Hepatocyte (in vitro differentiated cells): ENCODE results near the gene HYAL2. TPM values are rescaled to one million over a fixed set of nuclear protein-coding genes. Genes with fewer than 3 reads are reported as not detected.
A peak's percentile ranks its signal among the peaks of the same experiment; 100 is the strongest.

Experiments
- DNase-seq: peaks from one replicate; pipeline ENCODE4 v3.0.0-alpha.2; 2016; ENCODE audit warnings: low spot score
- H2AFZ ChIP-seq: fragments of 200-600 bp; sonication (generic); 2 replicates; pipeline ENCODE4 v1.6.0; 2016; ENCODE audit warnings: antibody characterized with exemption, mild to moderate bottlenecking
- H3K27ac ChIP-seq: fragments of 200-600 bp; sonication (generic); 2 replicates; pipeline ENCODE4 v1.5.1; 2016; ENCODE audit warnings: mild to moderate bottlenecking
- H3K27me3 ChIP-seq: fragments of 200-600 bp; sonication (generic); 2 replicates; pipeline ENCODE4 v1.6.1; 2016
- H3K36me3 ChIP-seq: fragments of 200-600 bp; sonication (generic); replicated peaks from 2 replicates; pipeline ENCODE4 v1.5.1; 2016; ENCODE audit warnings: low read depth; ENCODE audit not compliant: insufficient read depth
- H3K4me1 ChIP-seq: fragments of 200-600 bp; sonication (generic); 2 replicates; pipeline ENCODE4 v1.5.1; 2016; ENCODE audit warnings: mild to moderate bottlenecking, moderate library complexity; ENCODE audit not compliant: insufficient read depth
- H3K4me2 ChIP-seq: fragments of 200-600 bp; sonication (generic); 2 replicates; pipeline ENCODE4 v1.6.0; 2016
- H3K4me3 ChIP-seq: fragments of 200-600 bp; sonication (generic); 2 replicates; pipeline ENCODE4 v1.5.1; 2016; ENCODE audit warnings: mild to moderate bottlenecking
- H3K79me2 ChIP-seq: fragments of 200-600 bp; sonication (generic); 2 replicates; pipeline ENCODE4 v1.6.0; 2017; ENCODE audit warnings: mild to moderate bottlenecking
- H3K9me2 ChIP-seq: fragments of 200-600 bp; sonication (generic); replicated peaks from 2 replicates; pipeline ENCODE4 v1.6.0; 2017; ENCODE audit warnings: mild to moderate bottlenecking; ENCODE audit not compliant: insufficient read depth
- H3K9me3 ChIP-seq: fragments of 200-600 bp; sonication (generic); 2 replicates; pipeline ENCODE4 v1.5.1; 2016; ENCODE audit warnings: low read depth, mild to moderate bottlenecking
- H4K20me1 ChIP-seq: fragments of 200-600 bp; sonication (generic); 2 replicates; pipeline ENCODE4 v1.6.0; 2016; ENCODE audit warnings: mild to moderate bottlenecking; ENCODE audit not compliant: insufficient read depth, poor library complexity, severe bottlenecking
- EZH2 ChIP-seq: fragments of 200-600 bp; sonication (generic); IDR thresholded peaks from 2 replicates; pipeline ENCODE4 v1.6.1; 2016; ENCODE audit warnings: antibody characterized with exemption, mild to moderate bottlenecking, borderline replicate concordance
- EZH2phosphoT487 ChIP-seq: fragments of 200-600 bp; sonication (generic); IDR thresholded peaks from one replicate; pipeline ENCODE4 v1.6.1; 2018; ENCODE audit warnings: antibody characterized with exemption, mild to moderate bottlenecking, low read depth, moderate library complexity; ENCODE audit not compliant: unreplicated experiment, severe bottlenecking
- WGBS: methylation state at CpG from one replicate; pipeline ENCODE4 v1.1.6; 2016; ENCODE audit warnings: low lambda C conversion rate; ENCODE audit errors: missing lambda C conversion rate; 5-methylcytosine and 5-hydroxymethylcytosine counted together
- polyA plus RNA-seq: library from polyadenylated mRNA; unstranded; fragments of >200 nt; fragmentation: Nextera tagmentation; extraction: Ambion mirVana; gene quantifications from 2 replicates; pipeline ENCODE4 v1.2.1, GENCODE V29; 2016
- total RNA-seq: library from RNA; depleted of rRNA; stranded (reverse); fragments of >200 nt; gene quantifications from 2 replicates; pipeline ENCODE4 v1.2.3, GENCODE V29; 2014
- TF ChIP-seq, protein P1 (sequence below): fragments of 200-600 bp; sonication (generic); IDR thresholded peaks from 2 replicates; pipeline ENCODE4 v1.5.1; 2016; ENCODE audit warnings: antibody characterized with exemption, mild to moderate bottlenecking; ENCODE audit not compliant: poor library complexity

Gene HYAL2
- total and polyA plus RNA-seq, 2 experiments from 2014 or later: 75.4 to 125 TPM

DNA sequence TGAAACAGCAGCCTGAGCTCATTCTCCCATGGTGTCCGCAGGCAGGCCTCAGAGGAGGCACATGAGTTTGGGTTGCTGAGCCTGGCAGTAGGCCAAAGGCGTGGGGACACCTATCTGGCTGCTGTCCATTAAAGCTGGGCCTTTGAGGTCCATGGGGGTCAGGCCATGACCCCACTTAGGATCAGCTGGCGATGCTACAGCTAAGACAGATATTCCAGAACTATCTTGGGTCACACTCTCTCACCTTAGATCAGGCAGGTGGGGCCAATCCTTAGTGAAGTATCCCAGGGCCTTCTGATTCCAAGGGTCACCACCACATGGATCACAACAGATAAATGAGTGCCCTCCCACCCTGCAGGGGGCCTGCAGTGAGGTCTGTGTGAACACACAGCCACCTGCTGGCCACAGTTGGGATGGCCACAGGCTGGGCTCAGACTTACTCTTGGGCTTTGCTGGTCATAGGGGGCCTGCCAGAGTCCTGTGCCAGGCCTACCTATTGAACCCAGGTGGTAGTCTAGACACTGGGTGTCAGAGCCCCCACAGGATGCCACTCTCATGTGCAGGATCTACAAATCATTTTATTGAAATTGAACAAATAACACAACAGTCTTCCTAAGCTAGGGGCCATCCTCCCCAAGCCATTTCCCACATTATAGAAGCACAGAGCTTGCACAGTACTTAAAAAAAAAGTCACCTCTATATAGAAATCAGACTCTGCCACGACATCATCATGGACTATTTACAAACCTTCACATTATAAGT, 2.0 kb upstream of the HYAL2 start:
- H3K27ac ChIP-seq: peak overlapping the region; percentile 100
- WGBS: 78% methylated on average over 4 of the region's 4 CpGs

DNA sequence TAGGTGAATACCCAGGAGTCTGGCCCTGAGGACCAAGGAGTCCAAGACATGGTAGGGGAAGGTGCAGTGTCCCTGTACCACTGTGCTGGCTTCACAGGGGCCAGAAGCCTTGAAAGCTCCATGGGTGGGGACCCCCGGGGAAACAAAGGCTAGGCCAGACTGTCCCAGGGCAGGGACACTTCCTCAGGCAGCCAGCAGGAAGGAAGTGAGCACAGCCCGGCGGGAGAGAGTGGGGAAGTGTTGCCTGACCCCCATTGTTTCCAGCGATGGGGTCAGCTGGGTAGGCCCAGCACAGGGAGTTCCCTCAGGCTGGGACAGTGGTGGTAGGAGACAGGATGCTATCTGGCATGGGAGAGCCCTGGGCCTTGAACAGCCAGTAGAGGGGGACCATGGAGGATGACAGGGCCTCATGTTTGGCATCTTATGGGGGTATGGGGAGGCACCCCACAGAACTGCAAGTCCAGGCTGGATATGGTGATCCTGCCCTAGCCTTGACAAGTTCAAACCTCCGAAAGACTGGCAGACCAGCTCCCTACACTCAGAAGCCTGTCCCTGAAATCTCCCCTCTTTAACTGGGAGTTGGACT, 1.2 kb upstream of the HYAL2 start:
- H3K36me3 ChIP-seq: no peaks in the 10 kb centered on the region
- peaks cover 2% of the 10 kb centered on the region for H4K20me1 ChIP-seq
- H3K4me2 ChIP-seq: no peak overlapping the region
- no peak overlapping the region for H2AFZ ChIP-seq
- peaks cover 41% of the 10 kb centered on the region for H3K4me1 ChIP-seq
- H3K9me3 ChIP-seq: no peaks in the 10 kb centered on the region
- DNase-seq: no peak
- H3K9me2 ChIP-seq: no peaks in the 10 kb centered on the region
- no peaks in the 10 kb centered on the region for H3K27me3 ChIP-seq
- peaks cover 41% of the 10 kb centered on the region for H3K79me2 ChIP-seq
- 86% methylated on average over 5 of the region's 5 CpGs for WGBS
- peak overlapping the region; percentile 100 for H3K27ac ChIP-seq
- H3K4me3 ChIP-seq: no peak overlapping the region
- TF ChIP-seq EZH2phosphoT487 (no peak), EZH2 (no peak)
- TF ChIP-seq, protein P1, sequence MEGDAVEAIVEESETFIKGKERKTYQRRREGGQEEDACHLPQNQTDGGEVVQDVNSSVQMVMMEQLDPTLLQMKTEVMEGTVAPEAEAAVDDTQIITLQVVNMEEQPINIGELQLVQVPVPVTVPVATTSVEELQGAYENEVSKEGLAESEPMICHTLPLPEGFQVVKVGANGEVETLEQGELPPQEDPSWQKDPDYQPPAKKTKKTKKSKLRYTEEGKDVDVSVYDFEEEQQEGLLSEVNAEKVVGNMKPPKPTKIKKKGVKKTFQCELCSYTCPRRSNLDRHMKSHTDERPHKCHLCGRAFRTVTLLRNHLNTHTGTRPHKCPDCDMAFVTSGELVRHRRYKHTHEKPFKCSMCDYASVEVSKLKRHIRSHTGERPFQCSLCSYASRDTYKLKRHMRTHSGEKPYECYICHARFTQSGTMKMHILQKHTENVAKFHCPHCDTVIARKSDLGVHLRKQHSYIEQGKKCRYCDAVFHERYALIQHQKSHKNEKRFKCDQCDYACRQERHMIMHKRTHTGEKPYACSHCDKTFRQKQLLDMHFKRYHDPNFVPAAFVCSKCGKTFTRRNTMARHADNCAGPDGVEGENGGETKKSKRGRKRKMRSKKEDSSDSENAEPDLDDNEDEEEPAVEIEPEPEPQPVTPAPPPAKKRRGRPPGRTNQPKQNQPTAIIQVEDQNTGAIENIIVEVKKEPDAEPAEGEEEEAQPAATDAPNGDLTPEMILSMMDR: no peak

More for the DNA sequence above, 2.0 kb upstream of the HYAL2 start:
- H3K9me2 ChIP-seq: no peaks in the 10 kb centered on the region
- no peaks in the 10 kb centered on the region for H3K36me3 ChIP-seq
- no peak overlapping the region for H3K4me2 ChIP-seq
- no peak for TF ChIP-seq EZH2phosphoT487
- TF ChIP-seq, protein P1: peak; percentile 74
- peaks cover 33% of the 10 kb centered on the region for H3K4me1 ChIP-seq
- no peak overlapping the region for H3K4me3 ChIP-seq
- DNase-seq: peak; percentile 84
- H3K9me3 ChIP-seq: no peaks in the 10 kb centered on the region
- peaks cover 2% of the 10 kb centered on the region for H4K20me1 ChIP-seq
- no peaks in the 10 kb centered on the region for H3K27me3 ChIP-seq
- H3K79me2 ChIP-seq: peaks cover 33% of the 10 kb centered on the region
- H2AFZ ChIP-seq: no peak overlapping the region

DNA sequence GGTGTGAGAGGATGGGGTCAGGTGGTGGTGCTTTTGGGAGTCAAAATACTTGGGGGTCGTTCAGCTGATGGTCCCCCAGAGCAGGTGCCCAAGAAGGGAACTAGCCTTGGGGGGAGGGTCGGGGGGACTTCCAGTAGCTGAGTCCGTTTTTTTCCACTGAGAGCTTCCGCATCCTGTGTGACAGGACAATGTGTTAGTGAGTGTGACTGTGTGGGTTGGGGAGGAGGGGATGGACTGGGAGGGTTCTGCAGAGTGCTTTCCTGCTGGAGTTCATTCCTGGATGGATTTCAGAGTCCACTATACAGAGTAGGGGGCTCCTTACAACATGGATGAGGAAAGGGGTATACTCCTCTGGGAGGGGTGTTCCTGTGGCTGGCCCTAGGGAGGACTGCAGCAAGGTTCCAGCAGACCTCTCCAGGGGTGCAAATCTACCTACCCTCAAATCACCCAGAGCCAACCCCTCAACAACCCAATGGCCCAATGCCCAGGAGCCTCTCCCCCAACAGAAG, 601 bp upstream of the HYAL2 start:
- no peaks in the 10 kb centered on the region for H3K9me2 ChIP-seq
- 70% methylated on average over 4 of the region's 4 CpGs for WGBS
- no peak overlapping the region for H2AFZ ChIP-seq
- no peaks in the 10 kb centered on the region for H3K36me3 ChIP-seq
- H3K9me3 ChIP-seq: no peaks in the 10 kb centered on the region
- H3K4me2 ChIP-seq: peak overlapping the region; percentile 97
- H4K20me1 ChIP-seq: peaks cover 2% of the 10 kb centered on the region
- DNase-seq: no peak
- TF ChIP-seq, protein P1: no peak
- TF ChIP-seq EZH2 (no peak), EZH2phosphoT487 (no peak)
- no peak overlapping the region for H3K4me3 ChIP-seq
- peaks cover 45% of the 10 kb centered on the region for H3K4me1 ChIP-seq
- H3K27ac ChIP-seq: peak overlapping the region; percentile 100
- no peaks in the 10 kb centered on the region for H3K27me3 ChIP-seq
- H3K79me2 ChIP-seq: peaks cover 46% of the 10 kb centered on the region
